Testis (tissue), 3 donors: ENCODE measurements around the gene MYO7B. TPM values are rescaled to one million over a fixed set of nuclear protein-coding genes. Genes with fewer than 3 reads are reported as not detected.

ENCODE experiments used
- DNase-seq: peaks from one replicate; pipeline ENCODE4 v3.0.0-alpha.2; 2019
- H3K27ac ChIP-seq, 2 donors: fragments of 200-600 bp; sonication (generic); one replicate each; pipeline ENCODE4 v1.5.1; 2019
- H3K27me3 ChIP-seq: fragments of 200-600 bp; sonication (generic); one replicate; pipeline ENCODE4 v1.5.1; 2019
- H3K36me3 ChIP-seq: fragments of 200-600 bp; sonication (generic); one replicate; pipeline ENCODE4 v1.5.1; 2017; ENCODE audit warnings: low read depth; ENCODE audit errors: missing control alignments
- H3K4me1 ChIP-seq: fragments of 200-600 bp; sonication (generic); one replicate; pipeline ENCODE4 v1.5.1; 2019
- H3K4me3 ChIP-seq, 2 donors: fragments of 200-600 bp; sonication (generic); one replicate each; pipeline ENCODE4 v1.5.1; 2017 to 2019
- H3K9me3 ChIP-seq: fragments of 200-600 bp; sonication (generic); one replicate; pipeline ENCODE4 v1.5.1; 2017
- POLR2A ChIP-seq: fragments of 450-650 bp; IDR thresholded peaks from one replicate; pipeline ENCODE4 v1.6.1; 2017; ENCODE audit warnings: antibody characterized with exemption, mild to moderate bottlenecking, moderate library complexity
- WGBS, 2 donors: methylation state at CpG; one replicate each; pipeline ENCODE4 v1.1.5; 2018; 5-methylcytosine and 5-hydroxymethylcytosine counted together
- intact Hi-C: fragments of 100-400 bp; cut with DNase I; formaldehyde crosslinking; loops from one replicate; pipeline ENCODE4 v1.15.1; 2023; ENCODE audit warnings: low total_unique reads
- polyA plus RNA-seq: library from polyadenylated mRNA; stranded (reverse); fragments of 350-450 nt; fragmentation: Illumina TruSeq; extraction: RNeasy Lipid Tissue Mini Kit (QIAGEN cat#74804); gene quantifications from one replicate; pipeline ENCODE4 v1.2.3, GENCODE V29; 2014; ENCODE audit warnings: low read depth, low replicate concordance; ENCODE audit not compliant: insufficient read depth
- total RNA-seq, 2 donors: library from RNA; depleted of rRNA; stranded (reverse); fragments of >200 nt; gene quantifications; one replicate each; pipeline ENCODE4 v1.2.3, GENCODE V29; 2016
- TF ChIP-seq, protein P1 (sequence below), 3 experiments: fragments of 450-650 bp in 2 of 3; fragments of 200-600 bp in 1 of 3; sonication (generic) in 1 of 3; IDR thresholded peaks; one replicate each; pipeline ENCODE4 v1.5.1; 2016 to 2019; ENCODE audit warnings: antibody characterized with exemption in 3 of 3, mild to moderate bottlenecking in 2 of 3, moderate library complexity in 1 of 3

Gene MYO7B
- total and polyA plus RNA-seq, 3 donors from 2014 or later = 3.6 to 5.6 (median 4.2) TPM

DNA sequence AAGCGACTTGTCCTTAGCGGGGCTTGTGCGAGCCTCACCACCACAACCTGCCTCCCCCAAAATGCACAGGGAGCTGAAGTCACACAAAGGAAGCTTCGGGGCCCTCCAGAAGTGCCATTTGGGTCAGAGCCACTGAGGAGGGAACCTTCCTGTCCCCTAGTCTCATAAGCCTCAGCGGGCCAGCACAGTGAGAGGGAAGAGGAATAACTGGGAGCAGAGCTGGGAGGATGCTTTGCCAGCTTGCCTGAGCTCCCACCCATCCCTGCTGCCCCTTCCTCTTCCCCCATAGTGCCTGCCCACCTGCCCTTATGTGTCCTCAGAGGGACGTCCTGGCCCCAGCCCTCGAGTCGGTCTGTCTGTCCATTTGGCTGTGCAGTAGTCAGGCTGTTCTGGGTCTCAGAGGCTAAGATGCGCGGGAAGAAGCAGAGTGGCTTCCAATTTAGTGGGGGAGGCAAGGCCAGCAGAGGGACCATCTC is 58.7 kb downstream of the MYO7B start:
- no peaks in the 10 kb centered on the region for H3K36me3 ChIP-seq
- no peak overlapping the region for H3K4me3 ChIP-seq
- H3K27me3 ChIP-seq = no peaks in the 10 kb centered on the region
- intact Hi-C loops = no loop called here
- no peak for TF ChIP-seq POLR2A
- TF ChIP-seq, protein P1, sequence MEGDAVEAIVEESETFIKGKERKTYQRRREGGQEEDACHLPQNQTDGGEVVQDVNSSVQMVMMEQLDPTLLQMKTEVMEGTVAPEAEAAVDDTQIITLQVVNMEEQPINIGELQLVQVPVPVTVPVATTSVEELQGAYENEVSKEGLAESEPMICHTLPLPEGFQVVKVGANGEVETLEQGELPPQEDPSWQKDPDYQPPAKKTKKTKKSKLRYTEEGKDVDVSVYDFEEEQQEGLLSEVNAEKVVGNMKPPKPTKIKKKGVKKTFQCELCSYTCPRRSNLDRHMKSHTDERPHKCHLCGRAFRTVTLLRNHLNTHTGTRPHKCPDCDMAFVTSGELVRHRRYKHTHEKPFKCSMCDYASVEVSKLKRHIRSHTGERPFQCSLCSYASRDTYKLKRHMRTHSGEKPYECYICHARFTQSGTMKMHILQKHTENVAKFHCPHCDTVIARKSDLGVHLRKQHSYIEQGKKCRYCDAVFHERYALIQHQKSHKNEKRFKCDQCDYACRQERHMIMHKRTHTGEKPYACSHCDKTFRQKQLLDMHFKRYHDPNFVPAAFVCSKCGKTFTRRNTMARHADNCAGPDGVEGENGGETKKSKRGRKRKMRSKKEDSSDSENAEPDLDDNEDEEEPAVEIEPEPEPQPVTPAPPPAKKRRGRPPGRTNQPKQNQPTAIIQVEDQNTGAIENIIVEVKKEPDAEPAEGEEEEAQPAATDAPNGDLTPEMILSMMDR (IDR thresholded peaks at IDR 0.05) = no peak
- no peaks in the 10 kb centered on the region for H3K4me1 ChIP-seq
- peak; percentile 7 for DNase-seq
- no peaks in the 10 kb centered on the region for H3K9me3 ChIP-seq
- WGBS, 2 donors = 89 to 90% methylated on average over 6 to 10 of the region's 10 CpGs
- no peak overlapping the region for H3K27ac ChIP-seq

DNA sequence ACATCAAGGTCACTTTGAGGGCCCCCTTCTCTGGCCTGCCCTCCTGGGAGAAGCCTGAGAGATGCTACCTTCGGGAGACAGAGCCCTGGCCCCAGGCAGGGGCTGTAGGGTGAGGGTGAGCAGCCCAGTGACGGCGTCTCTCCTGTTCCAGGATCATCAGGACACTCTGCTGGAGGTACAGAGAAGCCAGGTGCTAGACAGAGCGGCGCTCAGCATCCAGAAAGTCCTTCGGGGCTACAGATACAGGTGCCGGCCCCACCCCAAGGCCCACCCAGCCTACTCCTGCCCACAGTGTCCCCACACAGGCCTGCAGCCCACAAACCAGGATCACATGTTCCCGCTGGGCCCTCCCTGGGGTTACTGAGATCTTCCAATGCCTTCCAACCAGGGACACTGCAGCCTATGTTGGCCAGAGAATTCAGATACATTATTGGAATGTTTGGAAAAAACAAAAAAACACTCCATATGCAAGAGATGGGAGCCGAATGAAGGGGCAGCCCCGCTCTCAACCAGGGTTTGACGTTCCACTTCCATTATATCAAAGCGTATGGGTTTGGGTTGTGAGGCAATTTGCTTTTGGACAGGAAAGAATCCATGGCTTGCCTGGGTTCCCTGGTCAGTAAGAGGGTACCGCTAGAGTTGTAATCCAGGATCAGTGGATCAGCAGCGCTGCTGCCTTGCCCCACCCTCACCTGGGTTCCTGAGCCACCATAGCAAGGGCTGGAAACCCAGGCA is 61.0 kb downstream of the MYO7B start:
- peak; percentile 5 for DNase-seq

DNA sequence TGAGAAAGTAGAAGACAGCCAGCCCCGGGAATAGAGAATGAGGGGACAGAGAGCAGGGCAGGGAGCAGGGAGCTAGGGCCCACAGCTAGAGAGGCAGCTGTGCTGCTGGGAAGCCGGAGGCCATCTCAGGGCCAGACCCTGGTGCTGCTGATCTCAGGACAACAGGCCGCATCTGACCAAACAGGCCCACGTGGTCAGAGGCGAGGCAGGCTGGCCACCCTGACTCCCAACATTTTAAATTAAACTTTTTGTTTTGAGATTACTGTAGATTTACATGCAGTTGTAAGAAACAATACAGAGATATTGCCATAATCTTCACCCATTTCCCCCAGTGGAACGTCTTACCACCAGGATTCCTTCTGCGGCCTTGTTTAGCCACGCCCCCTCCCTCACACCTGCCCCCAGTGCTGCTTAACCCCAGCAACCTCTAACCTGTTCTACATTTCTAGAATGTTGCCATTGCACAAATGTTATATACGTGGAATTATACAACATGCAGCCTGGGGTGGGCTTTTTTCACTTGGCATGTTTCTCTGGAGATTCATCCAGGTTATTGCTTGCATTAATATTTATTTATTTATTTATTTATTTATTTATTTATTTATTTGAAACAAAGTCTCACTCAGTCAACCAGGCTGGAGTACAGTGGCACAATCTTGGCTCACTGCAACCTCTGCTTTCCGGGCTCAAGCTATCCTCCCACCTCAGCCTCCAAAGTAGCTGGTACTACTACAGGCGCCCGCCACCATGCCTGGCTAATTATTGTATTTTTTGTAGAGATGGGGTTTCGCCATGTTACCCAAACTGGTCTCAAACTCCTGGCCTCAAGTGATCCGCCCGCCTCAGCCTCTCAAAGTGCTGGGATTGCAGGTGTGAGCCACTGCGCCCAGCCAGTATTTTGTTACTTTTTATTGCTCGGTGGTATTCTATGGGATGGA is 61.8 kb downstream of the MYO7B start:
- intact Hi-C loops = no loop called here
- no peak overlapping the region for H3K4me3 ChIP-seq
- H3K27me3 ChIP-seq = no peaks in the 10 kb centered on the region
- 85 to 91% methylated on average over 17 of the region's 17 CpGs for WGBS, 2 donors
- H3K9me3 ChIP-seq = no peaks in the 10 kb centered on the region
- no peak overlapping the region for H3K27ac ChIP-seq
- no peaks in the 10 kb centered on the region for H3K4me1 ChIP-seq
- DNase-seq = no peak
- no peaks in the 10 kb centered on the region for H3K36me3 ChIP-seq
- TF ChIP-seq POLR2A = no peak

More for the DNA sequence above, 61.0 kb downstream of the MYO7B start:
- H3K4me1 ChIP-seq = no peaks in the 10 kb centered on the region
- intact Hi-C loops = no loop called here
- no peaks in the 10 kb centered on the region for H3K36me3 ChIP-seq
- H3K27ac ChIP-seq = no peak overlapping the region
- no peak overlapping the region for H3K4me3 ChIP-seq
- H3K9me3 ChIP-seq = no peaks in the 10 kb centered on the region
- TF ChIP-seq POLR2A = no peak
- TF ChIP-seq, protein P1 (IDR thresholded peaks at IDR 0.05) = no peak
- no peaks in the 10 kb centered on the region for H3K27me3 ChIP-seq
- 89 to 92% methylated on average over 10 to 14 of the region's 14 CpGs for WGBS, 2 donors

DNA sequence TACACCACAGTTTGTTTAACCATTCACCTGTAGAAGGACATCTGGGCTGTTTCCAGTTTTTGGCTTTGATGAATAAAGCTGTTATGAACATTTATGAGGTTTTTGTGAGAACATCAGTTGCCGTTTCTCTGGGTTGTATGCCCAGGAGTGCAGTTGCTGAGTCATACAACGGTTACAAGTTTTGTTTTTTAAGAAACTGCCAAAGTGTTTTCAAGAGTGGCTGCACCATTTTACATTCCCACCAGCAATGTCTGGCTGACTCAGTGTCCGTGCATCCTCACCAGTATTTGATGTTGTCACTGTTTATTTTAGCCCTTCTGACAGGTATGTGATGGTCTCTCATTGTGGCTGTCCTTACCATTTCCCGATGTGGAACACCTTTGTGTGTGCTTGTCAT is 62.5 kb downstream of the MYO7B start:
- Histone ChIP-seq H3K9me3 (no peaks in the 10 kb centered on the region), H3K4me3 (no peak overlapping the region), H3K36me3 (no peaks in the 10 kb centered on the region), H3K27me3 (no peaks in the 10 kb centered on the region), H3K27ac (no peak overlapping the region), H3K4me1 (no peaks in the 10 kb centered on the region)
- DNase-seq = no peak
- TF ChIP-seq, protein P1 (IDR thresholded peaks at IDR 0.05) = no peak
- TF ChIP-seq POLR2A = no peak
- intact Hi-C loops = no loop called here
- WGBS, 2 donors = 84 to 93% methylated on average over 4 of the region's 4 CpGs

DNA sequence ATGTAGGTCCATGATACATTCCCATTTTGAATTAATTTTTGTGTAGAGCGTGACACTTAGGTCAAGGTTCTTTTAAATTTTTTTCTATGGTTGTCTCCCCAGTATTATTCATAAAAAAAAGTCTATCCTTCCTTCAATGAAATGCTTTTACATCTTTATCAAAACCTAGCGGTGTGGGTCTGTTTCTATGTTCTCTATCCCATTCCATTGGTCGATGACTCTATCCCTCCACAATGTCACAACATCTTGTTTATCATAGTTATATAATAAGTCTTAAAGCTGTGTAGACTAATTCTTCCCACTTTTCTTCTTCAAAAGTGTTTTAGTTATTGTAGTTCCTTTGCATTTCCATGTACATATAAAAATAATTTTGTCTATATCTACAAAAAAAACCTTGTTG is 63.2 kb downstream of the MYO7B start:
- intact Hi-C loops = no loop called here
- no peak for DNase-seq
- 90% methylated on average over 3 of the region's 3 CpGs for WGBS, 2 donors

More for the DNA sequence above, 63.2 kb downstream of the MYO7B start:
- Histone ChIP-seq H3K27ac (no peak overlapping the region), H3K36me3 (no peaks in the 10 kb centered on the region), H3K4me3 (no peak overlapping the region), H3K4me1 (no peaks in the 10 kb centered on the region), H3K27me3 (no peaks in the 10 kb centered on the region), H3K9me3 (no peaks in the 10 kb centered on the region)
- TF ChIP-seq, protein P1 (IDR thresholded peaks at IDR 0.05) = no peak
- TF ChIP-seq POLR2A = no peak
